ENCODE results near the gene CHCHD6. TPM values are rescaled to one million over a fixed set of nuclear protein-coding genes. Genes with fewer than 3 reads are reported as not detected.

CHCHD6 gene
- total RNA-seq, 1 donor from 2014 or later = 6.7 TPM

- DNase-seq (ENCODE audit: low read depth in 2 of 2) = no peak
These were observed 234.7 kb downstream of the CHCHD6 start for GRCh38 chr3:126938520-126939337.

GRCh38 chr3:126939338-126939718 lies 235.3 kb downstream of the CHCHD6 start:
- DNase-seq (ENCODE audit: low read depth in 2 of 2) = peak; percentile 44 to 77

GRCh38 chr3:126939733-126940132 lies 235.7 kb downstream of the CHCHD6 start:
- DNase-seq (ENCODE audit: low read depth in 2 of 2) = no peak

GRCh38 chr3:126941721-126942270 lies 237.8 kb downstream of the CHCHD6 start:
- no peak for DNase-seq (ENCODE audit: low read depth in 2 of 2)

GRCh38 chr3:126944089-126944965 lies 240.3 kb downstream of the CHCHD6 start:
- DNase-seq (ENCODE audit: low read depth in 2 of 2) = no peak

- DNase-seq (ENCODE audit: low read depth in 2 of 2) = no peak
These were observed 241.2 kb downstream of the CHCHD6 start for GRCh38 chr3:126945171-126945721.

GRCh38 chr3:126945891-126946290 lies 241.9 kb downstream of the CHCHD6 start:
- no peak for DNase-seq (ENCODE audit: low read depth in 2 of 2)

- no peak for DNase-seq (ENCODE audit: low read depth in 2 of 2)
These were observed 242.4 kb downstream of the CHCHD6 start for GRCh38 chr3:126946405-126946804.

GRCh38 chr3:126947429-126947828 lies 243.4 kb downstream of the CHCHD6 start:
- no peak for DNase-seq (ENCODE audit: low read depth in 2 of 2)

GRCh38 chr3:126948980-126949535 lies 245.0 kb downstream of the CHCHD6 start:
- no peak for DNase-seq (ENCODE audit: low read depth in 2 of 2)

GRCh38 chr3:126951561-126951960 lies 247.5 kb downstream of the CHCHD6 start:
- DNase-seq (ENCODE audit: low read depth in 2 of 2) = no peak

GRCh38 chr3:126952261-126952982 lies 248.4 kb downstream of the CHCHD6 start:
- no peak for DNase-seq (ENCODE audit: low read depth in 2 of 2)

- DNase-seq (ENCODE audit: low read depth in 2 of 2) = no peak
These were observed 249.1 kb downstream of the CHCHD6 start for GRCh38 chr3:126952983-126953660.

- no peak for DNase-seq (ENCODE audit: low read depth in 2 of 2)
These were observed 250.3 kb downstream of the CHCHD6 start for GRCh38 chr3:126954141-126954842.

- no peak for DNase-seq (ENCODE audit: low read depth in 2 of 2)
These were observed 251.2 kb downstream of the CHCHD6 start for GRCh38 chr3:126955004-126955790.

- DNase-seq (ENCODE audit: low read depth in 2 of 2) = no peak
These were observed 252.3 kb downstream of the CHCHD6 start for GRCh38 chr3:126956361-126956760.

GRCh38 chr3:126956866-126957650 lies 253.0 kb downstream of the CHCHD6 start:
- no peak for DNase-seq (ENCODE audit: low read depth in 2 of 2)

Measured in dermis microvascular lymphatic vessel endothelial cell (primary cell).